ENCODE data around the gene TNFSF18.

TNFSF18 gene

GRCh38 chr1:173039626-173040025, 11.1 kb downstream of the TNFSF18 start:
- DNase-seq (ENCODE audit: low read depth in 2 of 2), result no peak

DNA sequence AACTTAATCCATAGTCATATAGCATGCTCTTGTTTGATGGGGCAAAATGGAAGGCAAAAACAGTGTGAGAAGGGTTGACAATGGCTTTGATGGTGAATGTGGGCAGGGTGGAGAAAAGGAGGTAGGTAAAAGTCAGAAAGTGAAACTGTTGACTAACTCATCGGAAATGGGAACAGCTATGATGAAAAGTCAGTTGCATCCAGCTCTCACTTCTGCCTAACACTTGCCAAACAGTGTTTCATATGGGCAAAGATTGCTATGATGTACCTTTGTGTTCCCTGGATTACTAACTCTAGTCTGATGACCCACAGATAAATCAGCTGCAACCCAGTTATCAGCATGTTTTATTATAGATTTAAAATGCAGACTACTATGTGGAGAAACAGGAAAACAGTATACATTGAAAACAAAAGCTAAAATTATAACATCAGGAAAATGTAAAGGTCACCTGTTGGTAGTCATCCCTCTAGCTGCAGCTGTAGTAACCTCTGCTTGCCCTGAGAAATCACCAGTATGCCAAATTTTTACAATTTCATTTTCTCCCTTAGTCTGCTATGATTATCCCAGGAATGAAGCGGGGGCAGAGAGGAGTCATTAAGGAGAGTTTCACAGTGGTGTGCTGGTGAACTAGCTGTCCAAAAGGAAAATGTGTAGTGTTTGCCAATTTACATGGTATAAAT, 11.7 kb downstream of the TNFSF18 start:
- no peak for DNase-seq (ENCODE audit: low read depth in 2 of 2)

- DNase-seq (ENCODE audit: low read depth in 2 of 2), result no peak
Observed at GRCh38 chr1:173024543-173024942, 26.2 kb downstream of the TNFSF18 start.

DNA sequence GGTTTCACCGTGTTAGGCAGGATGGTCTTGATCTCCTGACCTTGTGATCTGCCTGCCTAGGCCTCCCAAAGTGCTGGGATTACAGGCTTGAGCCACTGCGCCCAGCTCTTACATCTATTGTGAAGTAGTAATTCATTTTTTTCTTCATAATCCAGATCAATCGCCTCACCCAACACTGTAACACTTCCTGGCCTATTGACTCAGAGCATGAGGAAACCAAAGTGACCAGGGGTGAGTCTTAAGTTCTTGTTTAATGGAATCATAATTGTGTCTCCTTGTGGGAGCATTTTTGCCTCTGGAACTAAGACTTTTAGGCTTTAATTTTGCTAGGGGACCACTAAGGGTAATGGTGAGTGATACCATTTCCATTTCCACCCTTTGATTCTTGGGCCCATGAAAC, 27.4 kb downstream of the TNFSF18 start:
- no peak for DNase-seq (ENCODE audit: low read depth in 2 of 2)

- no peak for DNase-seq (ENCODE audit: low read depth in 2 of 2)
Observed at GRCh38 chr1:173020138-173020750, 30.5 kb downstream of the TNFSF18 start.

DNA sequence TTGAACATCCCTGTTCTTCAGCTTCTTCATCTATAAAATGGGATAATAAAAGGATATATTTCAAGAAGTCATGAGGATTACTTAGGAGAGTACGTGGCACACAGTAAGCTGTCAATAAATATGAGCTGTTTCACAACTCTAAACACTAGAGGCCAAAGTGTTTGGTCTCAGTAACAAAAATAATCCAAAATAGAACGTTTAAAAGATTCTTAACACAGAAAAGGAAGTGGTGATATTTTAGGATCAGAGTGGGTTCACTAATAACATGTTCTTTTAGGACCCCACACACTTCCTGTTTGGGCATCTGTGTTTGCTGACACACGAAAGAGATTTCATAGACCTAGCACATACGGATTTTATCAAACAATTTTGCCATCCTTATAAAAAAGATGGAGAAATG, 32.9 kb downstream of the TNFSF18 start:
- DNase-seq (ENCODE audit: low read depth in 2 of 2), result no peak

GRCh38 chr1:173016419-173016818, 34.3 kb downstream of the TNFSF18 start:
- DNase-seq (ENCODE audit: low read depth in 2 of 2), result no peak

- DNase-seq (ENCODE audit: low read depth in 2 of 2), result no peak
Observed at GRCh38 chr1:173015629-173016028, 35.1 kb downstream of the TNFSF18 start.

DNA sequence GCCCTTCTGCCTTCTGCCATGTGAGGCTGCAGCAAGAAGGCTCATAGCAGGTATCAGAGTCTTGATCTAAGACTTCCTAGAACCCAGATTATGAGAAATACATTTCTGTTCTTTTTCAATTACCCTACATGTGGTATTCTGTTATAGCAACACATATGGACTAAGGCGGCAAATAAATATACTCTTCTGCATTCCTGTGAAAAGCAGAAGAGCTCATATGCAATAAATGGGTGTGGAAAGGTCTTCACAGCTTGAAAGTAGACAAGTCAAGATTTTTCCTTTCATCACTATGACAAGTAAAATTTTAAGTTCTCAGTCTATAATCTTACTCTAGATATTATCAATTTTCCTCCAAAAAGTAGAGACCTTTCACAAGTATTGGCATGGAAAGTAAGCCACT, 36.6 kb downstream of the TNFSF18 start:
- no peak for DNase-seq (ENCODE audit: low read depth in 2 of 2)

- DNase-seq (ENCODE audit: low read depth in 2 of 2), result no peak
Observed at GRCh38 chr1:173012126-173012525, 38.6 kb downstream of the TNFSF18 start.

GRCh38 chr1:173009597-173009996, 41.1 kb downstream of the TNFSF18 start:
- DNase-seq (ENCODE audit: low read depth in 2 of 2), result no peak

- no peak for DNase-seq (ENCODE audit: low read depth in 2 of 2)
Observed at GRCh38 chr1:173005196-173005864, 45.4 kb downstream of the TNFSF18 start.

DNA sequence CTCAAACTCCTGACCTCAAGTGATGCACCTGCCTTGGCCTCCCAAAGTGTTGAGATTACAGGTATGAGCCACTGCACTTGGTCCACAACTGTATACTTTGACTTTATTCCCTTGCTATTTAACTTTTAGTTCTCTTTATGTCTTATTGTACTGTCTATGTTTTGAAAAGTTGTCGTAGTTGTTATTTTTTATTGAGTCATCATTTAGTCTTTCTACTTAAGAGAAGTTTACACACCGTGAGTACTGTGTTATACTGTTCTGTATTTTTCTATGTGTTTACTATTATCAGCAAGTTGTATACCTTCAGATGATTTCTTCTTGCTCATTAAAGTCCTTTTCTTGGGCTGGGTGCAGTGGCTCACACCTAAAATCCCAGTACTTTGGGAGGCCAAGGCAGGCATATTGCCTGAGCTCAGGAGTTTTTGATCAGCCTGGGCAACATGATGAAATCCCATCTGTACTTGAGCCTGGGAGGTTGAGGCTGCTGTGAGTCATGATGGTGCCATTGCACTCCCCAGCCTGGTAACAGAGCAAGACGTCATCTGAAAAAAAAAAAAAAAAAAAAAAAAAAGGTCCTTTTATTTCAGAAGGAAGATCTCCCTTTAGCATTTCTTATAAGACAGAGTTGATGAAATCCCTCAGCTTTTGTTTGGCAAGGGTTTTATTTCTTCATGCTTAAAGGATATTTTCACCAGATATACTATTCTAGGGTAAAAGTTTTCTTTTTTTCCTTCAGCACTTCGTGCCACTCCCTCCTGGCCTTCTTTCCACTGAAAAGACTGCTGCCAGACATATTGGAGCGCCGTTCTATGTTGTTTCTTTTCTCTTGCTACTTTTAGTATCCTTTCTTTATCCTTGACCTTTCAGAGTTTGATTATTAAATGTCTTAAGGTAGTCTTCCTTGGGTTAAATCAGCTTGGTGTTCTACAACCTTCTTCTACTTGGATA, 47.6 kb downstream of the TNFSF18 start:
- DNase-seq (ENCODE audit: low read depth in 2 of 2), result no peak

- no peak for DNase-seq (ENCODE audit: low read depth in 2 of 2)
Observed at GRCh38 chr1:172999349-172999748, 51.4 kb downstream of the TNFSF18 start.

DNA sequence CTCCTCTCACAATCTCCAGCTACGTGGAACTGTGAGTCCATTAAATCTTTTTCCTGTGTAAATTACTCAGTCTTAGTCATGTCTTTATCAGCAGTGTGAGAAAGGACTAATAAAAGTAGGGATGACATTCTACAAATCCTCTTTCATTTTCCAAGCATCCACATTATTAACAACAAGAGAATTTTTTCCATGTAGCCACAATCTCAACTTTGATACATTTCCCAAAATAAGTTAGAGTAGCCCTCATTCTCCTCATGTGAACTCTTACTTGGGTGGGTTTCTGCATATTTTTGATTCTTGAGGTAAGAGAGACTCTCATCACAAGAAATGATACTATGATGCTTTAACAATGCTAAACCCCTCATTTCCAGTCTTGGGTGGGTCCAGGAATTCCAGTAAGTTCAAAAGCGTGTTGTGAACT, 52.8 kb downstream of the TNFSF18 start:
- DNase-seq (ENCODE audit: low read depth in 2 of 2), result no peak

DNA sequence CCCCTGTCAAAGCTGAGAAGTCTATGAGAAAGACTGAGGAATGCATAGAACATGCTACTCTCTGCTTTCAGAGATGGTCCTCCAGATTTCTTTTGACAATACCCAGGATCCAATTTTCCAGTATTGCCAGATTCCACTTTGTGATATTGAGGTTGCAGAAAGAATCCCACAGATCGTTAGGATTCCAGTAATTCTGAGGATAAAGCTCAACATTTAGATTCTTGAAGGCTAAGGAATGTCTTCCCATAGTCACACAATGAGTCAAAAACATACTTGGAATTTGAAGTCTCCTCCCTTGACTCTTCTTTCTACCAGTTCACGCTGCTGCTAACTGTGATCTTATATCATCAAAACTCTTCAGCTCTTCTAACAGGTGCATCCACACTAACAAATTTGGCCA, 57.1 kb downstream of the TNFSF18 start:
- no peak for DNase-seq (ENCODE audit: low read depth in 2 of 2)

DNA sequence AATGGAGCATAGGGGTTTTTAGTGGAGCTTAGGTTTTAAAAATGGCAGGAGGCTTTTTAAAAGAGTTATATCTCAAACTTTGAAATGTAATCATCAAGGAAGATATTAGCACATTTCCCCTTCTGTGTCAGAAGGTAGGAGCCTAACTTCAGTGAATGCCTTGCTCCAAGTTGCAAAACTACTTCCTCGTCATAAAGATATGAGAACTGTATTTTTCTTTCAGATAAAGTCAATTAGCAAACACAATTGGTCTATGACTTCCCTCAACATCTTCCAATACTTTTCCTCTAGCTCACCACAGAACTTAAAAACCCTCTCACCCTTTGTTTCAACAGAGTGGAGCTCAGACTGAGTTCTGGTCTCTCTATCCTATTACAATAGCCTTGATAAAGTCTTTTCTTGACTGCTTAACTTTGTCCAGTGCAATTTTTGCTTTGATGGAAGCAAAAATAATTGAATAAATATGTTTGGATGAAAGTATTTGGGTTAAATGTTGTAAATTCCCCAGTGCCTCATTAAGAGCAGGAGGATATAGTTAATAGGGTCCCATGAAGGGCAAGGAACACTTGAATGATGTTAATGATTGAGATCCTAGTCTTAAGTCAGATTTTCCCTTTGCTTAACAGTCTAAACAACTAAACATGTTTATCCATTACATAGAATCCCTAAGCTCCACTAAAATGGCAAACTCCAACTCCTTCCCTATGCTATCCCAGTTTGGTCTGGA, 58.9 kb downstream of the TNFSF18 start:
- no peak for DNase-seq (ENCODE audit: low read depth in 2 of 2)

- no peak for DNase-seq (ENCODE audit: low read depth in 2 of 2)
Observed at GRCh38 chr1:172990598-172991215, 60.0 kb downstream of the TNFSF18 start.

All from stimulated activated CD4-positive, alpha-beta T cell treated with anti-CD3 and anti-CD28 coated beads, Interleukin-1b, Interleukin-23, amount 100 ng/mL, for 4 hours (primary cell).